ENCODE measurements around the gene ARL6IP6. TPM values are rescaled to one million over a fixed set of nuclear protein-coding genes. Genes with fewer than 3 reads are reported as not detected.

The ARL6IP6 gene
- total and polyA plus RNA-seq, 10 of the 15 experiments (the other 5 are each of a cell fraction or from before 2014, with no cell fraction given), result 15.8 to 87.3 (median 28.4) TPM

DNA sequence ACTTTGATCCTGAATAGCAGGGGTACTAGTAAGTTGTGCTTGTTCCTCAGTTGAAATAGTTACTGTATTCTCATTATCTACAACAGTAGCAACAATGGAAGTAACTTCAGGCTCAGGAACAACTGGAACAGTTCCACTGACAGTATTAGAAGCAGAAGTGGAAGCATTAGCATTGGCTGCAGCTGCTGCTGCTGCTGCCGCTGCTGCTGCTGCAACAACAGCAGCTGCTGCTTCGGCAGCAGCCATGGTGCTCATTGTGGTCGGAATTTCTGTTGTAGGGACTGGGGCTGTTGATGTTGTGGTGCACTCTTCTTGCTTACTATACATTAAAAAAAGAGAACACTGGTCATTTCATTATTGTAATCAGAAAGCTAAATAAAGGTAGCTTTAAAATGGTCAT, 42.0 kb upstream of the ARL6IP6 start (continued):
- TF ChIP-seq, protein P1, sequence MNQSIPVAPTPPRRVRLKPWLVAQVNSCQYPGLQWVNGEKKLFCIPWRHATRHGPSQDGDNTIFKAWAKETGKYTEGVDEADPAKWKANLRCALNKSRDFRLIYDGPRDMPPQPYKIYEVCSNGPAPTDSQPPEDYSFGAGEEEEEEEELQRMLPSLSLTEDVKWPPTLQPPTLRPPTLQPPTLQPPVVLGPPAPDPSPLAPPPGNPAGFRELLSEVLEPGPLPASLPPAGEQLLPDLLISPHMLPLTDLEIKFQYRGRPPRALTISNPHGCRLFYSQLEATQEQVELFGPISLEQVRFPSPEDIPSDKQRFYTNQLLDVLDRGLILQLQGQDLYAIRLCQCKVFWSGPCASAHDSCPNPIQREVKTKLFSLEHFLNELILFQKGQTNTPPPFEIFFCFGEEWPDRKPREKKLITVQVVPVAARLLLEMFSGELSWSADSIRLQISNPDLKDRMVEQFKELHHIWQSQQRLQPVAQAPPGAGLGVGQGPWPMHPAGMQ (IDR thresholded peaks at IDR 0.05; ENCODE audit: borderline replicate concordance), result no peak
- TF ChIP-seq NFYA (IDR thresholded peaks at IDR 0.05; ENCODE audit: borderline replicate concordance, low read depth, low read length) (no peak), SP1 (IDR thresholded peaks at IDR 0.05; ENCODE audit: low read depth, low read length) (no peak), PAX5 (IDR thresholded peaks at IDR 0.05; ENCODE audit: borderline replicate concordance, low read depth, low read length) (no peak), IKZF1 (conservative IDR thresholded peaks at IDR 0.05) (no peak), MXI1 (IDR thresholded peaks at IDR 0.05; ENCODE audit: low read depth, low read length) (no peak), NFIC (IDR thresholded peaks at IDR 0.05; ENCODE audit: low read depth, low read length) (no peak)
- TF ChIP-seq, protein P2, sequence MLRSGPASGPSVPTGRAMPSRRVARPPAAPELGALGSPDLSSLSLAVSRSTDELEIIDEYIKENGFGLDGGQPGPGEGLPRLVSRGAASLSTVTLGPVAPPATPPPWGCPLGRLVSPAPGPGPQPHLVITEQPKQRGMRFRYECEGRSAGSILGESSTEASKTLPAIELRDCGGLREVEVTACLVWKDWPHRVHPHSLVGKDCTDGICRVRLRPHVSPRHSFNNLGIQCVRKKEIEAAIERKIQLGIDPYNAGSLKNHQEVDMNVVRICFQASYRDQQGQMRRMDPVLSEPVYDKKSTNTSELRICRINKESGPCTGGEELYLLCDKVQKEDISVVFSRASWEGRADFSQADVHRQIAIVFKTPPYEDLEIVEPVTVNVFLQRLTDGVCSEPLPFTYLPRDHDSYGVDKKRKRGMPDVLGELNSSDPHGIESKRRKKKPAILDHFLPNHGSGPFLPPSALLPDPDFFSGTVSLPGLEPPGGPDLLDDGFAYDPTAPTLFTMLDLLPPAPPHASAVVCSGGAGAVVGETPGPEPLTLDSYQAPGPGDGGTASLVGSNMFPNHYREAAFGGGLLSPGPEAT (IDR thresholded peaks at IDR 0.05; ENCODE audit: low read depth), result no peak
- TF ChIP-seq, protein P3, sequence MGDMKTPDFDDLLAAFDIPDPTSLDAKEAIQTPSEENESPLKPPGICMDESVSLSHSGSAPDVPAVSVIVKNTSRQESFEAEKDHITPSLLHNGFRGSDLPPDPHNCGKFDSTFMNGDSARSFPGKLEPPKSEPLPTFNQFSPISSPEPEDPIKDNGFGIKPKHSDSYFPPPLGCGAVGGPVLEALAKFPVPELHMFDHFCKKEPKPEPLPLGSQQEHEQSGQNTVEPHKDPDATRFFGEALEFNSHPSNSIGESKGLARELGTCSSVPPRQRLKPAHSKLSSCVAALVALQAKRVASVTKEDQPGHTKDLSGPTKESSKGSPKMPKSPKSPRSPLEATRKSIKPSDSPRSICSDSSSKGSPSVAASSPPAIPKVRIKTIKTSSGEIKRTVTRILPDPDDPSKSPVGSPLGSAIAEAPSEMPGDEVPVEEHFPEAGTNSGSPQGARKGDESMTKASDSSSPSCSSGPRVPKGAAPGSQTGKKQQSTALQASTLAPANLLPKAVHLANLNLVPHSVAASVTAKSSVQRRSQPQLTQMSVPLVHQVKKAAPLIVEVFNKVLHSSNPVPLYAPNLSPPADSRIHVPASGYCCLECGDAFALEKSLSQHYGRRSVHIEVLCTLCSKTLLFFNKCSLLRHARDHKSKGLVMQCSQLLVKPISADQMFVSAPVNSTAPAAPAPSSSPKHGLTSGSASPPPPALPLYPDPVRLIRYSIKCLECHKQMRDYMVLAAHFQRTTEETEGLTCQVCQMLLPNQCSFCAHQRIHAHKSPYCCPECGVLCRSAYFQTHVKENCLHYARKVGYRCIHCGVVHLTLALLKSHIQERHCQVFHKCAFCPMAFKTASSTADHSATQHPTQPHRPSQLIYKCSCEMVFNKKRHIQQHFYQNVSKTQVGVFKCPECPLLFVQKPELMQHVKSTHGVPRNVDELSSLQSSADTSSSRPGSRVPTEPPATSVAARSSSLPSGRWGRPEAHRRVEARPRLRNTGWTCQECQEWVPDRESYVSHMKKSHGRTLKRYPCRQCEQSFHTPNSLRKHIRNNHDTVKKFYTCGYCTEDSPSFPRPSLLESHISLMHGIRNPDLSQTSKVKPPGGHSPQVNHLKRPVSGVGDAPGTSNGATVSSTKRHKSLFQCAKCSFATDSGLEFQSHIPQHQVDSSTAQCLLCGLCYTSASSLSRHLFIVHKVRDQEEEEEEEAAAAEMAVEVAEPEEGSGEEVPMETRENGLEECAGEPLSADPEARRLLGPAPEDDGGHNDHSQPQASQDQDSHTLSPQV (IDR thresholded peaks at IDR 0.05), result no peak
- TF ChIP-seq, protein P4, sequence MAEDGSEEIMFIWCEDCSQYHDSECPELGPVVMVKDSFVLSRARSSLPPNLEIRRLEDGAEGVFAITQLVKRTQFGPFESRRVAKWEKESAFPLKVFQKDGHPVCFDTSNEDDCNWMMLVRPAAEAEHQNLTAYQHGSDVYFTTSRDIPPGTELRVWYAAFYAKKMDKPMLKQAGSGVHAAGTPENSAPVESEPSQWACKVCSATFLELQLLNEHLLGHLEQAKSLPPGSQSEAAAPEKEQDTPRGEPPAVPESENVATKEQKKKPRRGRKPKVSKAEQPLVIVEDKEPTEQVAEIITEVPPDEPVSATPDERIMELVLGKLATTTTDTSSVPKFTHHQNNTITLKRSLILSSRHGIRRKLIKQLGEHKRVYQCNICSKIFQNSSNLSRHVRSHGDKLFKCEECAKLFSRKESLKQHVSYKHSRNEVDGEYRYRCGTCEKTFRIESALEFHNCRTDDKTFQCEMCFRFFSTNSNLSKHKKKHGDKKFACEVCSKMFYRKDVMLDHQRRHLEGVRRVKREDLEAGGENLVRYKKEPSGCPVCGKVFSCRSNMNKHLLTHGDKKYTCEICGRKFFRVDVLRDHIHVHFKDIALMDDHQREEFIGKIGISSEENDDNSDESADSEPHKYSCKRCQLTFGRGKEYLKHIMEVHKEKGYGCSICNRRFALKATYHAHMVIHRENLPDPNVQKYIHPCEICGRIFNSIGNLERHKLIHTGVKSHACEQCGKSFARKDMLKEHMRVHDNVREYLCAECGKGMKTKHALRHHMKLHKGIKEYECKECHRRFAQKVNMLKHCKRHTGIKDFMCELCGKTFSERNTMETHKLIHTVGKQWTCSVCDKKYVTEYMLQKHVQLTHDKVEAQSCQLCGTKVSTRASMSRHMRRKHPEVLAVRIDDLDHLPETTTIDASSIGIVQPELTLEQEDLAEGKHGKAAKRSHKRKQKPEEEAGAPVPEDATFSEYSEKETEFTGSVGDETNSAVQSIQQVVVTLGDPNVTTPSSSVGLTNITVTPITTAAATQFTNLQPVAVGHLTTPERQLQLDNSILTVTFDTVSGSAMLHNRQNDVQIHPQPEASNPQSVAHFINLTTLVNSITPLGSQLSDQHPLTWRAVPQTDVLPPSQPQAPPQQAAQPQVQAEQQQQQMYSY (CRISPR knock-in tag; IDR thresholded peaks at IDR 0.05), result no peak
